Activated T-cell treated with anti-CD3 and anti-CD28 coated beads, Interleukin-2, amount 50 U/mL, for 4 hours (primary cell): ENCODE measurements around the gene SLC35G2. TPM values are rescaled to one million over a fixed set of nuclear protein-coding genes. Genes with fewer than 3 reads are reported as not detected.

Experiments used
- ATAC-seq, 2 donors: fragments of 200-7000 bp; cut with Tn5 transposase; one replicate each; pipeline ENCODE4 v1.10.0; 2021
- DNase-seq: peaks from one replicate; pipeline ENCODE4 v3.0.0-alpha.2; 2020
- H3K27me3 Mint-ChIP-seq: one replicate; pipeline ENCODE4 v1.8.0; 2021; ENCODE audit warnings: low read depth, mixed read lengths
- H3K36me3 Mint-ChIP-seq: one replicate; pipeline ENCODE4 v1.8.0; 2022; ENCODE audit warnings: mixed read lengths; ENCODE audit not compliant: insufficient read depth
- H3K4me1 Mint-ChIP-seq: one replicate; pipeline ENCODE4 v1.8.0; 2021; ENCODE audit warnings: low read depth, mixed read lengths
- H3K4me3 Mint-ChIP-seq: one replicate; pipeline ENCODE4 v1.8.0; 2021; ENCODE audit warnings: mild to moderate bottlenecking, moderate library complexity, mixed read lengths
- H3K9me3 Mint-ChIP-seq: one replicate; pipeline ENCODE4 v1.8.0; 2021; ENCODE audit warnings: mixed read lengths
- total RNA-seq, 3 donors: library from RNA; stranded (reverse); gene quantifications; one replicate each; pipeline ENCODE4 v1.2.1, GENCODE V29; 2021

The SLC35G2 gene
- total RNA-seq, 3 donors from 2014 or later = 0.40 to 1.1 (median 0.71) TPM

DNA sequence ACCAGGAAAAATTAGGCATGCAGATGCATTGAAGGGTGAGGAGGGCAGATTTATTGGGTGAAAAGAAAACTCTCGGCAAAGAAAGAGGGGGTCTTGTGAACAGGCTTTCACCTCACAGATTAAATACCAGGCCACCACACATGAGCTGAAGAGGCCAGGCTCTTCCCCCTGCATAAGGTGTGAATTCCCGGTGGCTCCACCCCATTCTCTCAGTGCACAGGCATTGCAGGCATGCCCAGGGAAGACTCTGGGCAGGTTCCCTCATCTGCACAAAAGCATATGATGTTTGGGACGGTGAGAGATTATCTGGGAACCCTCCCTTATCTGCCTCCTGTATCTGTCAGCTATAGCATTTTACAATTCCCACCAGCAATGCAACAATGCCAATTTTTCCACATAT lies 7.2 kb upstream of the SLC35G2 start:
- ATAC-seq = no peak
- DNase-seq = no peak
- Mint-ChIP-seq H3K36me3 (no peaks in the 10 kb centered on the region), H3K9me3 (no peaks in the 10 kb centered on the region), H3K4me1 (no peaks in the 10 kb centered on the region), H3K27me3 (peaks cover 5% of the 10 kb centered on the region), H3K4me3 (no peak overlapping the region)

DNA sequence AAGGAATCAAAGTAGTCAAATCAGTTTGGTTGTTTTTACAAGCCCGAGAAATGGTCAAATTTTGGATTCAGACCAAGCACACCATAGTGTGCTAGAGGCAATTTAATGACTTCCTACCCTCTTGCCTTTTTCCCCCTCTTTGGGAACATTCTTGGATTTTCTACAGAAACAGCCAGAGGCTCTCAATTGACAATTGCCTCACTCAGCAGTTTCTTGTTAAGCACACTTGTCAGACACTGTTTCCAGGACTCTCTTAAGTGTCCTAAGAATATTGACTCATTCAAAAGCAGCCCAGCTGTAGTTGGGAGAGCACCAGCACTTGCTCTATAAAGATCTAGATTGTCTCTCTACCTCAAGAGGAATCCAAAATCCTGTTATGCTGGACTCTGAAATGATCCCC lies 1.5 kb upstream of the SLC35G2 start:
- Mint-ChIP-seq H3K27me3 (peaks cover 43% of the 10 kb centered on the region), H3K36me3 (no peaks in the 10 kb centered on the region), H3K4me3 (no peak overlapping the region), H3K9me3 (peaks cover under 1% of the 10 kb centered on the region), H3K4me1 (peaks cover 20% of the 10 kb centered on the region)
- ATAC-seq (no peak), DNase-seq (no peak)

DNA sequence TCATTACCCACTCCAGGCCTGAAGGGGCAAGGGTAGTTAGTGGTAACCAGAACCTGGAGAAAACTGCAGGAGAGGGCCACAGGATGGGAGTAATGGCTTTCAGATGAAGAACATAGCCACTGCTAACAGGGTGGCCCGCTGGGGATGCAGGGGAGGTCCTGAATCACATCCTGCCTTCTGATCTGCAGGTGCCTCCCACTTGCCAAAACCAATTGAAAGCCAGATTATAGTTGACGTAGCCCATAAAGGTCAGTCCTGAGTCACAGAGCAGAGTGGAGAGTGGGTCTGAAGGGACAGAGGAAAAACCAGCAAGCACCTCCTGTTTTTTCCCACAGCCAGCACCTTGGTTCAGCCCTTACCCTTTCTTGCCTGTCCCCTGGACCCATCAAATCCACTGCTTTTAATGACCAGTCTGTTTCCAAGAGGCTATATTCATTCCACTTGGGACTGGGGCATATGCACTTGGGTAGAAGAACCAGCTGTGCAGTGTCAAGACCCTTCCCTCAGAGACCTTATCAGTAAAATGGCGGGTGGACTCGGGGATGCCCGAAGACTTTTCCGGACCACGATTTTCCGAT lies 646 bp upstream of the SLC35G2 start:
- Mint-ChIP-seq H3K36me3 (no peaks in the 10 kb centered on the region), H3K4me1 (peaks cover 20% of the 10 kb centered on the region), H3K27me3 (peaks cover 50% of the 10 kb centered on the region), H3K4me3 (peak overlapping the region; percentile 80), H3K9me3 (peaks cover 5% of the 10 kb centered on the region)
- peak; percentile 36 for DNase-seq
- ATAC-seq = peak; percentile 71 to 77

DNA sequence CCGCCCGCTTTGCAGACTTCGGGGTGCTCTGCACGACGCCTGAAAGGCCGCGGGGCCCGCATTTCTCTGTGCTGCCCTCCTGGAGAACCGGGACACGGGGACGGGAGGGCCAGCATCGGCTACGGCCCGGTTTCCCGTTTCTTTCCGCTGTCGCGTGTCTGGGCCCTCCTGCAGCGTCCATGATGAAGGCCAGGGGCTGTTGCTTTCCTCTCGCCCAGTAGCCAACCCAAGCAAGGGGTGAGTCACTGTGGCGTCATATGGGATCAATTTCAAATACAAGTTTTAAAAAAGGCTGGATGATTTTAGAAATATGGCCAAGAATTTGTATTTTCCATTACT lies 435 bp downstream of the SLC35G2 start:
- peak; percentile 51 to 62 for ATAC-seq

DNA sequence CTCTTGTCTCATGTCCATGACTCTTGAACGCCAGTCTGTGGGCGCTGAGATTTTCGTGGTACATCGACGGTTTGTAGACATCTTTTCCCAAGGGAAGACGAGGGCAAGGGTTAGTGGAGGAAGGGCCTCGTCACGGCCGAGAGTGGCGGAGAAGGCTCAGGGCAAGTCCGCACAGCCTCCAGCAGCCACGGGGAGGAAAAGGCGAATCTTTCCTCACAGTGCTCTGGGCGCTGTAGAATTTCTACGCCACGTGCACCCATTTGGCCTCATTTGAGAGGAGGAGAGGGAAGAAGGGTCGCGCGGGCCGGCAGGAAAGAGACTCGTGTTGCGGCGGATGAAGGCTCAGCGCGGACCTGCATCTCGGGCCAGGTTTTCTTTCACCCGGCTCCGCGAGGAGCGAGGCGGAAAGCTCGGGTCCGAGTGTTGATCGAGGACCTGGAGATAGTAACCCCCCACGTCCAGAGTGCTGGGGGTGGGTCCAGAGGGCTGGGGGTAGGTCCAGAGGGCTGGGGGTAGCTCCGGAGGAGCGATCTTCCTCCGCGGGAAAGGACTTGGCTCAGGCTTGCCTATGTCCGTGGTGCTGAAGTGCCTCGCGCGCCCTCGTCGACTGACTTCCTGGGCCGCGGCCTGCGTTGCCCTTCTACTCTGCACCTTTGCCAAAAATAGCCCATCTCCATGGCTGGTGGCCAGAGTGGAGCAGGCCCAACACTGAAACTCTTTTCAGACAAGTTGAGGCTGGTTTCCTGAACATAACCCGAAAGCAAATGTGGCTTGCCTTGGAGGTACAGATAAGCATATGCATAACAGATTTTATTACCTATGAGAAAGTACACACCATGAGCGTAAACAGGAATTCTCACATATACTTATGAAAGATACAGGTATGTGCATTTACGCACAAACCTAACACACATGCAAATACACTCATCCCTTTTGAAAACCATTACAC lies 1.1 kb downstream of the SLC35G2 start:
- ATAC-seq (peak; percentile 26 to 28), DNase-seq (peak; percentile 15)
- Mint-ChIP-seq H3K4me3 (peak overlapping the region; percentile 74), H3K36me3 (no peaks in the 10 kb centered on the region), H3K27me3 (peaks cover 53% of the 10 kb centered on the region), H3K9me3 (peaks cover 13% of the 10 kb centered on the region), H3K4me1 (peaks cover 20% of the 10 kb centered on the region)

More for the DNA sequence above, 435 bp downstream of the SLC35G2 start:
- no peaks in the 10 kb centered on the region for H3K36me3 Mint-ChIP-seq
- H3K4me3 Mint-ChIP-seq = peak overlapping the region; percentile 74
- peaks cover 53% of the 10 kb centered on the region for H3K27me3 Mint-ChIP-seq
- peak; percentile 9 for DNase-seq
- H3K4me1 Mint-ChIP-seq = peaks cover 20% of the 10 kb centered on the region
- H3K9me3 Mint-ChIP-seq = peaks cover 12% of the 10 kb centered on the region

DNA sequence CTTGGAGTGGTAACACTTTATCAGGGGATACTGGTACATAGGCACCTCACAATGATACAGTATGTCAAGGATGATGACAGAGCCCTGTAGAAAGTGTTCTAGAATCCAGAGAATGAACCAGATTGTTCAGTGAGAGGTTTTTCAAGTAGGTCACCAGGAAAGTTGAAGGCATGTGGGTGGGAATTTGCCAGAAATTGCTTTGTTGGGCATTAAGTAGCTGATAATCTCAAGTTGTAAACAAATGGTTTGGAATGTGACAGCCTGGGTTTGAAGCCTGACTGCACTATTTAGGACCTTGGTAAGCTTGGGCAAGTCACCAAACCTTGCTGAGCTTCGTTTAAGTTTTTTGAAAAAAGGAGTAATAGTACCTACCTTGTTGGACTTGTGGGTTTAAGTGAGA lies 12.5 kb downstream of the SLC35G2 start:
- DNase-seq (no peak), ATAC-seq (no peak)
- H3K27me3 Mint-ChIP-seq = peaks cover 31% of the 10 kb centered on the region
- H3K36me3 Mint-ChIP-seq = peaks cover 4% of the 10 kb centered on the region
- H3K4me1 Mint-ChIP-seq = no peaks in the 10 kb centered on the region
- no peak overlapping the region for H3K4me3 Mint-ChIP-seq
- H3K9me3 Mint-ChIP-seq = peaks cover 11% of the 10 kb centered on the region

DNA sequence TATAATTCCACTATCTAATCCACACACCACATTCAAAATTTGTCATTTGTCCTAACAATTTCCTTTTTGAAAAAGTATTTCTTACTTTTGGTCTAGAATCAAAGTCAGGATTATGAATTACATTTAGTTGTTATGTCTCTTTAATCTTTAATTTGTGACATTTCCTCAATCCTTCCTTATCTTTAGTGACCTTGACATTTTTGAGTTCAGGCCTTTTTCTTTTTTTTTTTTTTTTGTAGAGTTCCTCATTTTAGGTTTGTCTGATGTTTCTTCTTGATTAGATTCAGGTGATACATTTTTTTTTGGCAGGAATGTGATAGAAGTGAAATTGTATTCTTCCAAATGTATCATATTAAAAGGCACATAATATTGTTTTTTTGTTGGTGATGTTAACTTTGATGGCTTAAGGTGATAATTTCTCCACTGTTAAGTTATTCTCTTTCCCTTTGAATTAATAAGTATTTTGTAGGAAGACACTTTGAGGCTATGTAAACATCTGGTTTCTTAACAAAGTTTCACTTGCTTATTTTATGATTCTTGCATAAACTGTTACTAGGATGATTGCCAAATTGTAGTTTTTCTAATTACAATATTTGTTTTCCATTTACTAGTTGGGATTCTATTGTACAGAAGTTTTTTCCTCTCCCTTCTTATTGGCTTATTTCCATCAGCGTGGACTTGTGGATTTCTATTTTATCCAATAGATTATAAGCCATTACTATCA lies 16.3 kb downstream of the SLC35G2 start:
- ATAC-seq (no peak), DNase-seq (no peak)
- Mint-ChIP-seq H3K9me3 (no peaks in the 10 kb centered on the region), H3K36me3 (peaks cover 9% of the 10 kb centered on the region), H3K4me3 (no peak overlapping the region), H3K27me3 (peaks cover 19% of the 10 kb centered on the region), H3K4me1 (peaks cover 17% of the 10 kb centered on the region)

DNA sequence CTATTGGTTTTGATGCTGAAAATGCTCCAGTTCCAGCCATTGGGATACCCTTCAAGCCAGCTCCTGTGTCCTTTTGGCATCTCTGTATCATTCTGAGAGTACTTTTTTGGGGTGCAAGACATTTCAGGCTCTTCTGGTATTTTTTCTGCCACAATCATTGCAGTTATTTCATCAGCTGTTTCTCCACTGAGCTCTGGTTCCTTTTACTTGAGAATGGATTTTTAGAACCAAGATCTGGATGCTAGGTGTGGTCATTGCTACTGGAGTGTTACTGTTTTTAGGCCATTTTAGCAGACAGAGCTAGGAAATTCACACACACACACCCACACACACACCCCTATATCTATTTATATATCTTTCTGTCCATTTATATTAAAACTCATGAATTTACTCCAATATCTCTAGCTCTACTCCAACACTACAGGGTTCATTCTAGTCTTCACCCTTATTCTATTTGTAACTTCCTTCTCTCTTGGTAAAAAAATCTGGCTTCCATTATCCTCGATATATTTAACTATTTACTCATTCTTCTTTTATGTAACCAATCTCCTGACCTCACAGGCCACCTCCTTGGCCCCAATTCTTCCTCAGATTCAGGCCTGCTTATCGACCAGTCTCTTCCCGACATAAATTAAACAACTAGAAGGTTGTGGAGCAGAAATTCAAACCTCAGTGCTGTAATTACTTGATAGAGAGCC lies 17.0 kb downstream of the SLC35G2 start:
- Mint-ChIP-seq H3K36me3 (peaks cover 9% of the 10 kb centered on the region), H3K4me1 (peaks cover 17% of the 10 kb centered on the region), H3K27me3 (peaks cover 13% of the 10 kb centered on the region), H3K9me3 (no peaks in the 10 kb centered on the region), H3K4me3 (no peak overlapping the region)
- DNase-seq = no peak
- no peak for ATAC-seq

DNA sequence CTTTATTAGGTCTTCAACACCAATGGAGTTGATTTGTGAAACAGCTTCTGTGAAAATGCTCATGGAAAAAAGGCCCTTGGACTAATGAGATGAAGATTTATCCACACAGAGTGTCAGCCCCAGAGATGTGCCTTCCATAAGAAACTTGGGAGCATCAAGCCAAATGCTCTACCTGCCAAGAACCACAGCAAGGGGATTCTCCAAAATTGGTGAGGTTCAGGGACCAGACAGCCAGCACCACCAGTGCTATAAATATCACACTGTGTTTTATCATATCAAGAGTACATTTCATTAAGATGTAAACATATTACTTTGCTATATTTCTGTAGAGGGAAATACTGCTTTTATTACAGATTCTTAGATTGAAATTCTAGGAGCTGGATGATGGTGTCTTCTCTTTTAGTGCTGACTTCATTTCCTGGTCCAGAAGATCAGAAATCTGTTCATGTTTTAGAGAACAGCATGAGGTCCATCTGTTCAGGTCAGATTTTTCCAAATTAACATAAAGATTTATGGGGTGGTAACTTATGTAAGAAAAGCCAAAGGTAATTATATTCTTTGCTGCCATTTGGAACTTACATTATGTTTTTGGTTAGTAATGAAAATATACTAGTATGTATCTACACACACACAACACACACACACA lies 17.7 kb downstream of the SLC35G2 start:
- Mint-ChIP-seq H3K4me3 (no peak overlapping the region), H3K4me1 (peaks cover 17% of the 10 kb centered on the region)
- no peak for ATAC-seq

DNA sequence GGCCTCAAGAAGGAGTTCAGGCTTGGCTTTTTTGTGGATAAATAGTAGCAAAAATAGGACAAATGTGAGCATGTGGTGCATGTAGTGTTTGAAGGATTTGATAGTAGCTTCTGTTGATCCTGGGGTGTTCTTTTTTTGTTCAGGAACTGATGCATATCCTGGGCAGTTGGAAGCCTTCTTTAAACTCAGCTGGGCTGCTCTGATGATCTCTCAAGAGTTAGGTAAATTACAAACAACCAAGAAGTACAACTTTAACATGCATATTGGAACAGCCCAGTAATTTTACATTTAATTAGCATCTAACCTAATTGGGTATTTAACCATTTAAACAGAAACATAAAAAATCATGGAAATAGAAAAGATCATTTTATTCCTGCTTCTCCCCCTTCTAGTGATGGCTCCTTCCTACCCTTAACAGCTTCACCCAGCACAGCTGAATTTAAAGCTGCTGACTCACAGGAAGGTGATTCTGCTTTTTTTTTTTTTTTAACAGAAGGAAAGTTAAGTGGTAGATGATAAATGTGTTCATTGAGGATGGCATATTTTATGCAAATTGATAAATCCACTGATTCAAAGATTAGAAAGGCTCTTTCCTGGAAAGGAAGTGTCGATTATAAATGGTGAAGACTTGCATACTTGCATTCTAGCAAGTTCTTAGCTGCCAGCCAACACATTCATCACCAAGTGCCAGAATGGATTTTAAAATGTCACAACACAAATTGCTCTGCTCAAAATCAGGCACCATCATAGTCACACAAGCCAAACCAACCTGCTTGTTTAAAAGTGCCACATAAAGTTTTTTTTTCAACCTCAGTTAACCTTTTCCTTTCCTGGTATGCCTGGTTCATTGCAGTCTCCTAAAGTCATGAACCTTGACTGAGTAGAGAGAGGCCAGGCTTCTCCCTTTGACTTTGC lies 20.0 kb downstream of the SLC35G2 start:
- H3K9me3 Mint-ChIP-seq = no peaks in the 10 kb centered on the region

More for the DNA sequence above, 17.7 kb downstream of the SLC35G2 start:
- DNase-seq = no peak
- peaks cover 9% of the 10 kb centered on the region for H3K36me3 Mint-ChIP-seq
- H3K9me3 Mint-ChIP-seq = no peaks in the 10 kb centered on the region
- peaks cover 8% of the 10 kb centered on the region for H3K27me3 Mint-ChIP-seq

DNA sequence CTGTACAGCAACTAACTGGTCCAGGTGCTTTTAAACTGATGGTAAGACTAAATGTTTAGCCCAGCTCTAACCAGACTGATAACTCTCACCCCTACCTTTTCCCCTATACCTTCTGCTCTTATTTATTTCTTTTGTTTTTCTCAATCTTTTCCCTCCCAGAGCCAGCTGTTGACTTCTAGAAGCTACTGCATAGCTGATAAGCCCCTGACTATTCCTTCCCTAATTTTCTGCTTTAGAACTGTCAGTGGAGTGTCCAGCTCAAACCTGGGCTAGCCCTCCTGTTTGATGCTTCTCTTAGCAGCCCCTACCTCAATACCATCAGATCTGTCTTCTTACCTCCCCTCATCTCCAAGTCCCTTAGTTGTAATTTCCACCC lies 20.6 kb downstream of the SLC35G2 start:
- H3K27me3 Mint-ChIP-seq = no peaks in the 10 kb centered on the region

More for the DNA sequence above, 20.0 kb downstream of the SLC35G2 start:
- peaks cover 20% of the 10 kb centered on the region for H3K36me3 Mint-ChIP-seq
- H3K4me1 Mint-ChIP-seq = peaks cover 17% of the 10 kb centered on the region
- ATAC-seq (no peak), DNase-seq (no peak)
- H3K4me3 Mint-ChIP-seq = no peak overlapping the region
- no peaks in the 10 kb centered on the region for H3K27me3 Mint-ChIP-seq

DNA sequence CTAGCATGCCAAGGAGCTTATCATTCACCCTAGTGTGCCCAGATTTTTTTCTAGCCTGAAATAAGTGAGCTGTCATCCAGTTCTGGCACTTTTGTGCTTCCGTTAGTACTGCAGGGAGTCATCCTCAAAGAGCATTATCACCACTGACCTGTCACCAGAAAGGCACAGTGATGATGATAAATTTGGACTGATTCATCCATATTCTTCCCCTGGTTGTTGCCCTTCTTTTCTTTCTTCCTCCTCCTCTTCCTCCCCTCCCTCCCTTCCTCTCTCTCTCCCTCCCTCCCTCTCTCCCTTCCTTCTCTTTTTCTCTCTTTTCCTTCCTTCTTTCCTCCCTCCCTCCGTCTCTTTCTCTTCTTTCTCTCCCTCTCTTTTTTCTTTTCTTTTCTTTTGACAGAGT lies 21.3 kb downstream of the SLC35G2 start:
- DNase-seq (no peak), ATAC-seq (no peak)
- no peak overlapping the region for H3K4me3 Mint-ChIP-seq
- no peaks in the 10 kb centered on the region for H3K27me3 Mint-ChIP-seq
- no peaks in the 10 kb centered on the region for H3K9me3 Mint-ChIP-seq
- peaks cover 22% of the 10 kb centered on the region for H3K36me3 Mint-ChIP-seq
- peaks cover 17% of the 10 kb centered on the region for H3K4me1 Mint-ChIP-seq

More for the DNA sequence above, 20.6 kb downstream of the SLC35G2 start:
- no peaks in the 10 kb centered on the region for H3K9me3 Mint-ChIP-seq
- peaks cover 20% of the 10 kb centered on the region for H3K36me3 Mint-ChIP-seq
- DNase-seq (no peak), ATAC-seq (no peak)
- H3K4me1 Mint-ChIP-seq = peaks cover 17% of the 10 kb centered on the region
- no peak overlapping the region for H3K4me3 Mint-ChIP-seq

DNA sequence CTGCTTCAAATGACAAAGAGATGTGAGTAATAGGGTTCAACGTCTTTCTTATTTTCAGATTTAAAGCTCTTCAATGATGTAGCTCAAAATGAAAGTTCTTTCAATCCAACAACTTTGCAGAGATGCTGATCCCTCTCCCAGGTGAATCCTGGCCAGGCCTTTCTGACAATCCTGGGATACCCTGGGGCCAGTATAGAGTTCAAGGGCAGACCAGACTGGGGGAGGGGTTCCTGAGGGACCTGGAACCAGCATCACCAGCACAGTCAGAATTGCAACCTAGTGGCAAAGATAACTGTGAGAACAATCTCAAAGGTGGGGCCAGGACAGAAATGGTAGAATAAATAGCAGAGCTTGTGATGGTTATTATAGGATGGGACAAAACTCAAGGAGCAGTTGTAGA lies 23.4 kb downstream of the SLC35G2 start:
- Mint-ChIP-seq H3K4me3 (no peak overlapping the region), H3K4me1 (peaks cover 19% of the 10 kb centered on the region), H3K27me3 (no peaks in the 10 kb centered on the region), H3K9me3 (no peaks in the 10 kb centered on the region), H3K36me3 (peaks cover 25% of the 10 kb centered on the region)
- no peak for ATAC-seq
- no peak for DNase-seq
